Measurements from ENCODE around the gene ADORA2A. TPM values are rescaled to one million over a fixed set of nuclear protein-coding genes. Genes with fewer than 3 reads are reported as not detected.

ADORA2A gene
- total RNA-seq, 1 experiment from 2014 or later = 3.6 TPM

GRCh38 chr22:24474649-24475255 lies 47.4 kb downstream of the ADORA2A start:
- ChIA-PET CTCF (no interaction called here), POLR2A (interaction anchor here (1.1 kb wide), 1 partner anchor 9 kb away, joined by 3 read pairs; no protein-coding TSS in a partner anchor), RAD21 (ENCODE audit: low non-redundant PET in 1 of 2, low total read pairs in 2 of 2, uncharacterized antibody in 2 of 2, unreplicated experiment in 2 of 2) (no interaction called here)
- Histone ChIP-seq H3K9ac (ENCODE audit: low read length) (no peak overlapping the region), H3K36me3 (ENCODE audit: control insufficient read depth in 1 of 2, insufficient read depth in 2 of 2, low read length in 2 of 2) (no peaks in the 10 kb centered on the region), H3K27me3 (ENCODE audit: insufficient read depth, low read length) (no peaks in the 10 kb centered on the region), H3K79me2 (ENCODE audit: insufficient read depth, low read length) (no peaks in the 10 kb centered on the region), H3K27ac (ENCODE audit: low read depth, low read length) (no peak overlapping the region; the same call in 1 of the 2 replicates), H3K4me1 (ENCODE audit: control insufficient read depth in 1 of 2, insufficient read depth in 2 of 2, low read length in 2 of 2) (peaks cover 11 to 18% of the 10 kb centered on the region in 2 experiments), H4K20me1 (ENCODE audit: insufficient read depth) (no peaks in the 10 kb centered on the region), H3K9me2 (ENCODE audit: insufficient read depth) (no peaks in the 10 kb centered on the region), H3K9me3 (ENCODE audit: control insufficient read depth in 1 of 2, insufficient read depth in 1 of 2, low read depth in 1 of 2, low read length in 2 of 2) (no peaks in the 10 kb centered on the region), H3K4me2 (ENCODE audit: low read length) (peak overlapping the region; percentile 61), H3K4me3 (replicated peaks in 1 of 2; ENCODE audit: low read depth in 1 of 2, low read length in 2 of 2) (no peak overlapping the region), H2AFZ (ENCODE audit: low read depth, low read length, poor library complexity, severe bottlenecking) (peak overlapping the region; percentile 42)
- TF ChIP-seq TCF7L2 (IDR thresholded peaks at IDR 0.05; ENCODE audit: borderline replicate concordance, extremely low read depth, insufficient read depth, insufficient read length) = no peak
- no peak for TF ChIP-seq EGR1 (IDR thresholded peaks at IDR 0.05; ENCODE audit: low read depth)
- TF ChIP-seq EZH2phosphoT487 (IDR thresholded peaks at IDR 0.05; ENCODE audit: borderline replicate concordance) = no peak
- TF ChIP-seq SP1 (IDR thresholded peaks at IDR 0.05; ENCODE audit: low read depth) = no peak; the same call in 1 of the 2 replicates
- TF ChIP-seq MAX (IDR thresholded peaks at IDR 0.05) = no peak
- no peak for TF ChIP-seq SRF (IDR thresholded peaks at IDR 0.05; ENCODE audit: low read depth)
- no peak for TF ChIP-seq SIN3A (IDR thresholded peaks at IDR 0.05; ENCODE audit: low read depth)
- no peak for TF ChIP-seq REST (IDR thresholded peaks at IDR 0.05; ENCODE audit: low read depth)
- no peak for TF ChIP-seq FOSL1 (IDR thresholded peaks at IDR 0.05; ENCODE audit: low read depth)
- TF ChIP-seq ZNF274 (IDR thresholded peaks at IDR 0.05; ENCODE audit: low read depth, low read length) = no peak
- TF ChIP-seq ATF3 (IDR thresholded peaks at IDR 0.05) = no peak
- TF ChIP-seq POLR2A (IDR thresholded peaks at IDR 0.05; ENCODE audit: borderline replicate concordance, extremely low read depth, insufficient read depth, insufficient read length) = no peak
- no peak for TF ChIP-seq EZH2 (IDR thresholded peaks at IDR 0.05)
- TF ChIP-seq CEBPB (IDR thresholded peaks at IDR 0.05; ENCODE audit: low read depth) = no peak
- no peak for TF ChIP-seq CBX3 (IDR thresholded peaks at IDR 0.05; ENCODE audit: low read depth)
- no peak for TF ChIP-seq ZBTB33 (IDR thresholded peaks at IDR 0.05; ENCODE audit: extremely low read depth, insufficient replicate concordance, low read length)
- ATAC-seq (peak; percentile 39), DNase-seq (ENCODE audit: low read depth, low spot score) (no peak)
- intact Hi-C loops (cut with micrococcal nuclease) = no loop called here
- no TSS peak for BruUV-seq (replicated peaks)
